GM19099 (cell line): ENCODE measurements around the gene CFD.

Experiments
- POLR2A ChIP-seq: IDR thresholded peaks from 3 replicates; pipeline ENCODE4 v1.6.1; 2011; ENCODE audit warnings: low read depth; ENCODE audit not compliant: insufficient read length; ENCODE audit errors: extremely low read depth

Gene CFD

DNA sequence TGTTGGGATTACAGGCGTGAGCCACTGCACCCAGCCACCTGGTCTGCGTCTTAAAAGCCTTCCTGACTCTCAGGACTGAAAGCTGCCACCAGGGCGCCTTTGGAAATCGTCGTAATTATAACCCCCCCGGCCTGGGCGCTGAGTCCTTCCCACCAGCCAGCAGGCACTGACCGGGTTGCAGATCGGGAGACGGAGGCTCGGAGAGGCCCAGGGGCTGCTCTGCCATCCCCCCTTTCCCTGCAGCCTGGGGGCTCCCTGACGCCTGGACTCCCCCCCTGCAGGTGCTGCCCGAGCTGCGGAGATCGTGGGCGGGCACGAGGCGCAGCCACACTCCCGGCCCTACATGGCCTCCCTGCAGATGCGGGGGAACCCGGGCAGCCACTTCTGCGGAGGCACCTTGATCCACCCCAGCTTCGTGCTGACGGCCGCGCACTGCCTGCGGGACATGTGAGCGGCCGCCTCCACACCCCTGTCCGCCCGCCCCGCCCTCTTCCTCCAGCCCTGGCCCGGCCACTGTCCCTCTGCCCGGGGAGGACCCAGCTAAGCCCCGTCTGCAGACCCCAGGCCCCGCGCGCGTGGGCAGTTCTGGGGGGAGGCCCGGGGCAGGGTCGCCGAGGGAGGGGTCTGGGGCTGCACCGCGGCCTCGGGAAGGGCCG, 16.2 kb upstream of the CFD start:
- no peak for TF ChIP-seq POLR2A

DNA sequence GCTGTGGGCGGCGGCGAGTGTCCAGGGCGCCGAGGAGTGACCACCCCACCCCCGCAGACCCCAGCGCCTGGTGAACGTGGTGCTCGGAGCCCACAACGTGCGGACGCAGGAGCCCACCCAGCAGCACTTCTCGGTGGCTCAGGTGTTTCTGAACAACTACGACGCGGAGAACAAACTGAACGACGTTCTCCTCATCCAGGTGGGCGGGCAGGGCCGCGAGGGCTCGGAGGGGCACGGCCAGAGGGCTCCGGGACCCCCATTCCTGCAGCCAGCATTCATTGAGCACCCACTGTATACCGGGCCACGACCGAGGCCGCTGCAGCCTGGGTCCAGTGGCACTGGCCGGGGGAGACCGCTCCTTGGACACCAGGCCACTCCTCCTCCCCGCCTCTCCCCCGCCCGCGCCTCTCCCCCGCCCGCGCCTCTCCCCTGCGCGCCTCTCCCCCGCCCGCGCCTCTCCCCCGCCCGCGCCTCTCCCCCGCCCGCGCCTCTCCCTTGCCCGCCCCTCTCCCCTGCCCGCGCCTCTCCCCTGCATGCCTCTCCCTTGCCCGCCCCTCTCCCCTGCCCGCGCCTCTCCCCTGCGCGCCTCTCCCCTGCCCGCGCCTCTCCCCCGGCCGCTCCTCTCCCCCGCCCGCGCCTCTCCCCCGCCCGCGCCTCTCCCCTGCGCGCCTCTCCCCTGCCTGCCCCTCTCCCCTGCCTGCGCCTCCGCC, 15.5 kb upstream of the CFD start:
- TF ChIP-seq POLR2A: no peak

DNA sequence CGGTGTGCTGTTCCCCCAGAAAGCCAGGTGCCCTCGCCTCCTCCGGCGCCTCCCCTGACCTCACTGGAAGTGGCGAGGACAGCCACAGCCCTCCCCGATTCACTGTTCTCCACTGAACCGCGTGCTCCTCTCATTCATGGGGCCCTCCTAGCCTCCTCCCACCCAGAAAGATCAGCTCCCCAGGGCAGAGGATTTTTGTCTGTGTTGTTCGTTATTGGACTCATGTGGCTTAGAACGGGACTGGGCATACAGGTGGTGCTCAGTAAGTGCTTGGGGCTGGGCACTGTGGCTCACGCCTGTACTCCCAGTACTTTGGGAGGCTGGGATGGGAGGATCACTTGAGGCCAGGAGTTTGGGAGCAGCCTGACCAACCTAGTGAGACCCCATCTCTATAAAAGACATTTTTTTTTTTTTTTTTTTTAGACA, 14.9 kb upstream of the CFD start:
- no peak for TF ChIP-seq POLR2A

DNA sequence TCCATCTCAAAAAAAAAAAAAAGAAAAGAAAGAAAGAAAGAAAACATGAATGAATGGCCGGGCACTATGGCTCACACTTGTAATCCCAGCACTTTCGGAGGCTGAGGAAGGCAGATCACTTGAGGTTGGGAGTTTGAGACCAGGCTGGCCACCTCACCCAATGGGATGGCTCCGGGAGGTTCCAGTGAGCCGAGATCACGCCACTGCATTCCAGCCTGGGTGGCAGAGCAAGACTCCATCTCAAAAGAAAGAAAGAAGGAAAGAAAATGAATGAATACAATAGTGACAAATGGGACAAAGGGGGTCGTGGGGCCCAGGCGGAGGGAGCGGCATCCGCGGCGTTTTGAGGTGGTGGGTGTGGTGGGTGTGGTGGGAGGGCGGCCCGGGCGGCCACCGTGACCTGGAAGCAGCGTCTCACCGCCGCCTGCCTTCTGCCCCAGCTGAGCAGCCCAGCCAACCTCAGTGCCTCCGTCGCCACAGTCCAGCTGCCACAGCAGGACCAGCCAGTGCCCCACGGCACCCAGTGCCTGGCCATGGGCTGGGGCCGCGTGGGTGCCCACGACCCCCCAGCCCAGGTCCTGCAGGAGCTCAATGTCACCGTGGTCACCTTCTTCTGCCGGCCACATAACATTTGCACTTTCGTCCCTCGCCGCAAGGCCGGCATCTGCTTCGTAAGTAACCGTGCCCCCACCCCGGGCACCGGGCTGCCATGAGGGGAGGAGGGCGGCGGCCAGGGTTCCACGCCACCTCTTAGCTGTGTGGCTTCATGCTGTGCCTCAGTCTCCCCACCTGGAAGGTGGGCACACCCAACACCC, 13.6 kb upstream of the CFD start:
- no peak for TF ChIP-seq POLR2A

DNA sequence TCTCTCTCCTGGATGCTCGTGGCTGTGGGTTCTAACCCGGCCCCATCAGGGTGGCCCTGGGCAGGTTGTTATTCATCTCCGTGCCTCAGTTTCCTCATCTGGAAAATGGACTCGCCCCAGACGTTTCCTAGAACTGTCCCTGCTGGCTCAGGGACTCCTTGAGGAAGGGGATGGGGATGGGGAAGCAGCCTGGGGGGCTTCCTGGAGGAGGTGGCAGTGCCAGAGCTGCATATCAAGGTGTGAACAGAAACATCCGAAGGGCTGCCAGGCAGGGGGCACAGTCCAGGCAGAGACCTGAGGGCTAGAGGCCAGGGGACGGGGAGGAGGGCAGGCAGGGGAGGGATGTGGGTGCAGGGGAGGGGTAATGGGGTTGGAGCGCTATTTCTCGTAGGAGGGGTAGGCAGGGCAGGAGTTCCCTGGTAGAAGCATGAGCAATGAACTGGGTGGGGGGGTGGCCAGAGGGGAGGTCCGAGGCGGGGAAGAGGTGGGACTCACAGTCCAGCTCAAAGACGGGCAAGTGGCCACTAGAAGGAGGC, 11.0 kb upstream of the CFD start:
- no peak for TF ChIP-seq POLR2A

DNA sequence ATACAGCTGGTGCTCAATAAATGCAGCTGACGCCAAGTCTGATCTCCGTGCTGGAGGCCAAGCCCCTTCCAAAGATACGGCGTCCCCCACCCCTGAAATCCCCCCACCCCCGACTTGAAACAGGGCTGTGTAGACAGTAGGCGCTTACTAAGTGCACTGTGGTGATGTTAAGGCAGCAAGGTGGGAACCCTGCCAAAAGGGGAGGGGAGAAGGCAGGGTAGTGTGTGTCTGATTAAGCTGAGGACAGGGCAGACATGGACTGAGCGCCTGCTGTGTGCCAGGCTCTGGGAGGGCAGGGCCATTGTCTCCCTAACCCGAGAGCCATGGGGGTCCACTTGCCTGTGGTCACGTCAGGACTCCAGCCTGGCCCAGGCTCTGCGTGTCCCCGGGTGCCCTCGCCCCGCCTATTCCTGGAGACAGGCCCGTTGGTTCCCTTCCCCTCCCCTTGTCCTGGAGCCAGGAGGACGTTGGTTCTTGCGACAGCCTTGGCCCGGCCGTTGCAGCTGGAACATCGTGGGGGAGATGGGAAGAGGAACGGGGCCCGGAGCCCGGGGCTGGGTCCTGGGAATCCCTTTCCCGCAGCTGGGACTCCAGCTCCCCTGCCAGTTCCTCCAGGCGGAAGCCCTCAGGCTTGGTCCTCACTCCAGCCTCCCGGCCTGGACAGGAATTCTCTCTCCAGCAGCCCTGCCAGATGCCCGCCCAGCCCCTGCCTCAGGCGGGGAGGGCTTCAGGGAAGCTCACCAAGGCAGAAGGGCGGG, 9.1 kb upstream of the CFD start:
- TF ChIP-seq POLR2A: no peak

DNA sequence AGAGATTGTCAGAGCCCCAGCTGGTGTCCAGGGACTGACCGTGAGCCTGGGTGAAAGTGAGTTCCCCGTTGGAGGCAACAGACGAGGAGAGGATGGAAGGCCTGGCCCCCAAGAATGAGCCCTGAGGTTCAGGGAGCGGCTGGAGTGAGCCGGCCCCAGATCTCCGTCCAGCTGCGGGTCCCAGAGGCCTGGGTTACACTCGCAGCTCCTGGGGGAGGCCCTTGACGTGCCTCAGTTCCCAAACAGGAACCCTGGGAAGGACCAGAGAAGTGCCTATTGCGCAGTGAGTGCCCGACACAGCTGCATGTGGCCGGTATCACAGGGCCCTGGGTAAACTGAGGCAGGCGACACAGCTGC, 8.5 kb upstream of the CFD start:
- no peak for TF ChIP-seq POLR2A

DNA sequence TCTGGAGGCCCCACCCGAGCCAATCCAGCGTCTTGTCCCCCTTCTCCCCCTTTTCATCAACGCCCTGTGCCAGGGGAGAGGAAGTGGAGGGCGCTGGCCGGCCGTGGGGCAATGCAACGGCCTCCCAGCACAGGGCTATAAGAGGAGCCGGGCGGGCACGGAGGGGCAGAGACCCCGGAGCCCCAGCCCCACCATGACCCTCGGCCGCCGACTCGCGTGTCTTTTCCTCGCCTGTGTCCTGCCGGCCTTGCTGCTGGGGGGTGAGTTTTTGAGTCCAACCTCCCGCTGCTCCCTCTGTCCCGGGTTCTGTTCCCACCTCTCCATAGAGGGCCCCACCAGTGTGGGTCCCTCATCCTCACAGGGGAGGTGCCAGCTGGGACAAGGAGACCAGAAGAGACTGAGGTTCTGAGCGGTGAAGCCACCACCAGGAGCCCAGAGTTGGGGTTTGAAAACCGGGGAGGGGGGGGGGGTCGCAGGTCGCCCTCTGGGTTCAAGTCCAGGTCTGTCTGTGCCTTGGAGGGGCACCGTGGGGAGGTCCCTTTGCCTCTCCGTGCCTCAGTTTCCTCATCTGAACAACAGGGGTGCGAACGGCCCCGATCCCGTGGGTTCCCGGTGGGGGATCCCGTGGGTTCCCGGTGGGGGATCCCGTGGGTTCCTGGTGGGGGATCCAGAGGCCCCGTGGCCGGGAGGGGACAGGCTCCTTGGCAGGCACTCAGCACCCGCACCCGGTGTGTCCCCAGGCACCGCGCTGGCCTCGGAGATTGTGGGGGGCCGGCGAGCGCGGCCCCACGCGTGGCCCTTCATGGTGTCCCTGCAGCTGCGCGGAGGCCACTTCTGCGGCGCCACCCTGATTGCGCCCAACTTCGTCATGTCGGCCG, 7.1 kb upstream of the CFD start, which contains the start of gene ELANE:
ELANE (plus strand) TSS at position 168 of the 878 bp plus-strand sequence; CDS start at position 194, 26 bp downstream.
- no peak for TF ChIP-seq POLR2A

DNA sequence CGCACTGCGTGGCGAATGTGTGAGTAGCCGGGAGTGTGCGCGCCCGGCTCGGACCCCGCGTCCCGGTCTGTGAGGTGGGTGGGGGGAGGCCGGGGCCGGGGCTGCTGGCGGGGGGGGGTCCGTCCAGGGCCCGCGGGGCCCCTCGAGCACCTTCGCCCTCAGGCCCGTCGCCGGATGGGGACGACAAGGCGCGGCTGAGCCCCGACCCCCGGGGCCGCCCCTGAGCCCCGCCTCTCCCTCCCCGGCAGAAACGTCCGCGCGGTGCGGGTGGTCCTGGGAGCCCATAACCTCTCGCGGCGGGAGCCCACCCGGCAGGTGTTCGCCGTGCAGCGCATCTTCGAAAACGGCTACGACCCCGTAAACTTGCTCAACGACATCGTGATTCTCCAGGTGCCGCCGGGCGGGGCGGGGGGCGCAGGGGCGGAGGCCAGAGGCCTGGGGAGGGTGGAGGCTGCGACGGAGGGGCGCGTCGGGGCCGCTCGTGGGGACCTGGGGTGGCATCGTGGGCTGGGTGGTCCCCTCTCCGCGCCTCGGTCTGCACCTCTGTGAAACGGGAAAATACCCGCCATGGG, 6.4 kb upstream of the CFD start:
- no peak for TF ChIP-seq POLR2A

DNA sequence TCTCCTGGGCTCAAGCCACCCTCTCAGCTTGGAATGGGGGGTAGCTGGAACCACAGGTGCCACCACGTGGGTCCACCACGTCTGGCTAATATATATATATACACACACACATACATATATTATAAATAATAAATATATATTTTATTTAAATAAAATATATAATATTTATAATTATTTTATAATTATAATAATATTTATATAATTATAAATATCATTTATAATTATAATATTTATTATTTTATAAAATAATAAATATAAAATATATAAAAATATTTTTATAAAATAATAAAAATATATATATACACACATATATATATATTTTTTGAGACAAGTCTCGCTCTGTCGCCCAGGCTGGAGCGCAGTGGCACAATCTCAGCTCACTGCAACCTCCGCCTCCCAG, 4.9 kb upstream of the CFD start:
- no peak for TF ChIP-seq POLR2A

DNA sequence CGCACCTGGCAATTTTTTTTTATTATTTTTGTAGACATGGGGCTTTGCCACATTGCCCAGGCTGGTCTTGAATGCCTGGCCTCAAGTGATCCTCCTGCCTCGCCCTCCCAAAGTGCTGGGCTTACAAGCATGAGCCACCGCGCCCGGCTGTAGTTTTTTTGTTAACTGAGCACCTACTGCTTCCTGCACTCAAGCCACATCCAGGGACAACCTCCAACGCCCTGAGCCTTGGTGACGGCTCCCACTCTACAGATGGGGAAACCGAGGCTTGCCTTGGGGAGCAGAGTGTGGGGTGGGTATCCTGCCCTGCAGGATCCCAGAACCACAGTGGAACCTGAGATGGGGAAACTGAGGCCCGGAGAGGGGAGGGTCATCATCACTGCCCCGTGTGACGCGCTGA, 4.3 kb upstream of the CFD start:
- no peak for TF ChIP-seq POLR2A

DNA sequence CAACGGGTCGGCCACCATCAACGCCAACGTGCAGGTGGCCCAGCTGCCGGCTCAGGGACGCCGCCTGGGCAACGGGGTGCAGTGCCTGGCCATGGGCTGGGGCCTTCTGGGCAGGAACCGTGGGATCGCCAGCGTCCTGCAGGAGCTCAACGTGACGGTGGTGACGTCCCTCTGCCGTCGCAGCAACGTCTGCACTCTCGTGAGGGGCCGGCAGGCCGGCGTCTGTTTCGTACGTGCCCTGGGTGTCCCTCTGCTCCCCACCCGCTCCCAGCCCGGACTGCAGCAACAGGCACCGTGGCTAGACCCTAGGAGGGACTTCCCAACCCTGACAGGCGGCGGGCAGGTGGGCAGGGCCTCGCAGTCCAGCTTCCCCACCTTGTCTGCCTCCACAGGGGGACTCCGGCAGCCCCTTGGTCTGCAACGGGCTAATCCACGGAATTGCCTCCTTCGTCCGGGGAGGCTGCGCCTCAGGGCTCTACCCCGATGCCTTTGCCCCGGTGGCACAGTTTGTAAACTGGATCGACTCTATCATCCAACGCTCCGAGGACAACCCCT, 3.8 kb upstream of the CFD start:
- no peak for TF ChIP-seq POLR2A

DNA sequence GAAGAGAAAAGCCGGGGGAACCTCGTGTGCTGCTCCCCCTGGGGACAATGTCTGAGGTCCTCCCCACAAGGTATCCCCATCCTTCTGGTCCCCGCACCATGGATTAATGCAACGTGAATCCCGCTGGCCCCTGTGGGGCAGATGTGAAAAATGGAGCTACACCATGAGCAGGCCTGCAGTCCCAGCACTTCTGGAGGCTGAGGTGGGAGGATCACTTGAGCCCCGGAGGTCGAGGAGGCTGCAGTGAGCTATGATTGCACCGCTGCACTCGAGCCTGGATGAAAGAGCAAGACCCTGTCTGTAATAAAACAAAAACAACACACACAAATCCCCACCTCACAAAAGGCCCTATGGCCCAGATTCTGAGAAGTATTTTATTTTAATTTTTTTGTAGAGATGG, 1.2 kb upstream of the CFD start:
- TF ChIP-seq POLR2A: no peak
